ENCODE measurements around the gene PXDN.
A peak's percentile ranks its signal among the peaks of the same experiment; 100 is the strongest.
"Not testable (repeated sequence)": the region's sequence is repeated elsewhere in the genome, so short reads cannot be mapped to it uniquely, and the experiment has no call there.

The PXDN gene

DNA sequence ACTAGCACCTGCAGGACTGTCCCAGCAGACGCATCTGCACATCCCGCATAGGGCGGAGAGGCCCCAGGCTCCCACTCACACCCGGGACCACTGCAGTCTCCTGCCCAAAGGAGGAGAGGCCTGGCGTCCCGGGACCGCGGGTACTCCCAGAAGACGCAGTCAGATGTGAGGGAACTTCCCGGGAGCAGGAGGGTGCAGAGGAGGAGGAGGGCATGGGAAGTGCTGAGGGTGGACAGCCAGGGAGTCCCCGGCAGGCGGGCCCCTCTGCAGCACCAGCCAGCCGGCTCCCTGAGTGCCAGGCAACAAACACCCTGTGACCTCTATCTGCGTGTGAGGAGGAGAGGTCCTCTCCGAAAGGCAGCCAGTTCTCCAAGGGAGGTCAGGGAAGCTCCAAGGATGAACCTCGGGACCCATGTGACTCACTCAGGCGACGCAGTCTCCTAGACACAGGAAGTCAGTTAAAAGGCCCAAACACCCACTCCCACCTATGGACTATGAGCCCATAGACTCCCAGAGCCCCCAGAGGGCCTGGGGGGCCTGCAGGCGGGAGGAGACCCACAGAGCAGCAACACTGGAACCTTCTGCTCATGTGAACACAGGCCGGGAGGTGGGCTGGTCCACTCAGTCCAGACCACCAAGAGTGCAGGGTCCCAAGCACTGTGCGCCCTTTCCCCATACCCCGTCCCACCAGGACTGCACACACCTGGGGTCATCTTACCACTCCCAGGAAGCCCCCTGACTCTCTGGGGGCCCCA is 4.2 kb downstream of the PXDN start:
- DNase-seq, result no peak

DNA sequence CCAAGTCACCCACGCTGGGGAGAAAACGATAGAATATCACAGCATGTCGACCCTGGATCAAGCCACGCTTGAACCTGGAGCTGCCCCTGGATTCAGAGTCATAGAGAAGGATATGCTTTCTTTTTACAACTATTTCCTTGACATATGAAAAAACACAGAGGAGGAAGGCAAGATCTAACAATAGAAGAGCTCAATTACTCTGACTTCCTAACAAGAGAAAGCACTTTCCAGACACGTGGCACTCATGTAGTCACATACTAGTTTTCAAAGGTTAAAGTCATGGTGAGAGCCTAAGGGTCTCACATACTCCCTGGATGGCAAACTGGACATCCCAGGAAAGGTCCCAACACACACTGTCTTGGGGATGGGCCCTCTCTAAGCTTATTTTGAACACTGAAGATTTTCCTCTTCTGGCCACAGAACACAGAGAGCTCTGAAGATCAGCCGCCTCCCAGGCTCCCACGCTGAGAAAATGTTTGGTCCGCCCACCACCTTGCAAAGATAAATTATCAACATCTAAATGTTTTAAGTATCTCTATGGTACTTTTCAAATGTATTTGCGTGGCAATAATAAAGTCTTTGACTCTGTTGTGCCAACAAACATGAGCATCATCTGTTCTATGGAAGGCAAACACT is 4.9 kb downstream of the PXDN start:
- no peak for DNase-seq

DNA sequence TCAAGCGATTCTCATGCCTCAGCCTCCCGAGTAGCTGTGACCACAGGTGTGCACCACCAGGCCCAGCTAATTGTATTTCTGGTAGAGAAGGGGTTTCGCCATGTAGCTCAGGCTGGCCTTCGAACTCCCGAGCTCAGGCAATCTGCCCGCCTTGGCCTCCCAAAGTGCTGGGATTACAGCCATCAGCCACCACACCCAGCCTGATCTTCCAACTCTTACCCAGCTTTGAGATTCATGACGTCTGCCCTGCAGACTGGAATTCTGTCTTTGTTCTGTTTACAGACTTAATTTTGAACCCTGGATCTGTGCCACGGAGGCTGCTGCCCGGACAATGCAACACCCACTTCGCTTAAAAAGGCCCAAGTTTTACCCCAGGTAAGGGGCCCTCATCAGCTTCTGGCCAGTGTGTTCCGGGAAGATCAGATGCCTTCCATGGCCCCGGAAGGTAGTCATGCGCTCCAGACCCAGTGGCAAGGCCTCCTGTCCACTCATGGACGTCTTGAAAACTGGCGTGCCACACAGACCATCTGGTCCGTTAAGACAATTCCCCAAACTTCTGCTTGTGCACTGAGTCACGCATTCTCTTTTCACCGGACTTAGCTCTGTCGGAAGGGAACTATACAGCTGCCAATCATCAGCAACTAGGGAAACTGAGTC is 5.5 kb downstream of the PXDN start:
- no peak for DNase-seq

DNA sequence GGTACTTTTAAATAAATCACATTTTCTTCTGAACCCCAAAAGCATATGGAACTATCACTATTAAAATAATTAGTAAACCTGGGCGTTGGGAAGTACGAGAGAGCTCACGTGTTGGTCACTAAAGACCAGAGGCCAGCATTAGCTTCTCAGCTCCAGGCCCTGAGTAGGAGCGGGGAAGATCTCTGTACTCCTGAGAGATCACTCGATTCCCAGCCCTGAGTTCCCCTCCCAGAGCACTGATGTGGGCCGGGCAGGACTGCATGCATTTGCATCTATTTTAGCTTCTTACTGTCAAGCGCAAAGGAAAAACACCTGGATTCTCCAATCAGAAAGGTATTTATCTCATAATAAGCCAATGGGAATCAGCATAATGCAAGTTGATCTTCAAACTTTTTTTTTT is 6.2 kb downstream of the PXDN start:
- DNase-seq, result no peak

DNA sequence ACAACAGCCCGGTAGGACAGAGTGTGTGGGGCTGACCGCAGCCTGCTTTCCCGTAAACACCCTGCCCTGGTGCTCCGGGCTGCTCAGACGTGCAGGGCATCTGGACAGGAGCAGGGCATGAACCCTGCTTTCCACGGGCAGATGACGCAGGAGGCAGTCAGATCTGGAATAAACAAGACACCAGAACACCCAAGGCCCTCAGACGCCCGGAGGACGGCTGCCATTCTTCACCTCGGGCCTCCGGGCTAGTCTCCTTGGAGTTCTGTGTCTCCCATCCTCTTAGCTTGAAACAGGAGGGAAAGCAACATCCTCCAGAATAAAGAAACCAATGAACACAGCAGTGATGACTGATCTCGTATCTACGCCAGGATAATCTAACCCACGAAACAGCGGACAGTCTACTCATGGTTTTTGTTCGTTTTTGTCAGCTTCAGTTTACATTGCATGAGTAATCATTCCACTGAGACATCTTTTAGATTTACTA is 7.3 kb downstream of the PXDN start:
- no peak for DNase-seq

DNA sequence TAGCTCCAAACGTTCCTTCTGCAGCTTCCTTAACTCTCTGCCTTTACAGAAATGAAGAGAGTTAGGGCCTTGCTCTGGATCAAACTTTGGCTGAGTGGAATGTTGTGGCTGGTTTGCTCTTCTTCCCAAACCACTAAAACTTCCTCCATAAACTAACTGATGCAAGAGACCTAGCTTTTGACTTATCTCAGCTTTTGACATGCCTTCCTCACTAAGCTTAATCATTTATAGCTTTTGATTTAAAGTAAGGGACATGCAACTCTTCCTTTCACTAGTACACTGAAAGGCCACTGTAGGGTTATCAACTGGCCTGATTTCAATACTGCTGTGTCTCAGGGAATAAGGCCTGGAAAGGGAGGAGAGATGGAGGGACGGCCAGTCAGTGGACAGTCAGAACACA is 8.3 kb downstream of the PXDN start:
- no peak for DNase-seq

DNA sequence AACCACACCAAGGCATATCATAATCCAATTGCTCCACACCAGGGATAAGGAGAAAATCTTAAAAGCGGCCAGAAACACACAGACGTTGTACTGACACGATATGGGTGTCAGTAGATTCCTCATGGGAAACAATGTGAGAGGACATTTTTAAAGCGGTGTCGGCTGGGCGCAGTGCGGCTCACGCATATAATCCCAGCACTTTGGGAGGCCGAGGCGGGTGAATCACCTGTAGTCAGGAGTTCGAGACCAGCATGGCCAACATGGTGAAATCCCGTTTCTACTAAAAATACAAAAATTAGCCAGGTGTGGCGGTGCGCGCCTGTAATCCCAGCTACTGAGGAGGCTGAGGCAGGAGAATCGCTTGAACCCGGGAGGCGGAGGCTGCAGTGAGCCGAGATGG is 11.0 kb downstream of the PXDN start:
- not testable (repeated sequence) for DNase-seq

DNA sequence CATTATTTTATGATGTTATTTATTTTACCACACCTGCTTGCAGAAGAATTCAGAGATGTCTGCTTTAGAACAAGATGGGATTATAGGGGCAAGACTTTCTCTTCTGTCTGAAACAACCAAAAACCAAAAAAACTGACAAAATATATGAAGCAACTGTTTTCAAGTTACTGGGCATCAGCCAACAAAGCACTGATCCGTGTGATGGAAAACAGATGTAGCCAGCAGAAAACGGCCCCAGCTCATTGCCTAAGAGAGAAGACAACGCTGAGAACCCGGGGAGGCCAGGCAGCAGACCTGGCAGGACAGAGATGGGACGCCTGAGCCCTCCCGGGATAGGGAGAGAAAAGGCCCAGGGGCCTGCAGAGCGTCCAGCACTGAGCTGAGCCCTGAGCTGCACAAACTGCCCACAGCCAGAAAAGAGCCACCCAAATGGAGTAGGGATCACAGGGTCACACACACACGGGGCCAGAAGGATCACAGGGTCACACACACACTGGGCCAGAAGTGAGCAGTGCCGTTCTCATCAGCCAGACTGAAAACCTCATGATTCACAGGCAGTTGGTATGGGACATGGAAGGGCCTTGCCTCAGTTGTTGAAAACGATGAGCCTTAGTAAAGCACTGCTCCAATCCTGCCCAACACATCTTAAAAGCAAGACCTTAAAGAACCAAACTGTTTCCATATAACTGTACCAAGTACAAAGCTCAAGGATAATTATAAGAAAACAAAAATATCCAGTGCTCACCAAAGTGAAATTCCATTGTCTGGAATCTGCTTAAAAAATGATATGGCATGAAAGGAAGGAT is 12.1 kb downstream of the PXDN start:
- DNase-seq, result no peak

DNA sequence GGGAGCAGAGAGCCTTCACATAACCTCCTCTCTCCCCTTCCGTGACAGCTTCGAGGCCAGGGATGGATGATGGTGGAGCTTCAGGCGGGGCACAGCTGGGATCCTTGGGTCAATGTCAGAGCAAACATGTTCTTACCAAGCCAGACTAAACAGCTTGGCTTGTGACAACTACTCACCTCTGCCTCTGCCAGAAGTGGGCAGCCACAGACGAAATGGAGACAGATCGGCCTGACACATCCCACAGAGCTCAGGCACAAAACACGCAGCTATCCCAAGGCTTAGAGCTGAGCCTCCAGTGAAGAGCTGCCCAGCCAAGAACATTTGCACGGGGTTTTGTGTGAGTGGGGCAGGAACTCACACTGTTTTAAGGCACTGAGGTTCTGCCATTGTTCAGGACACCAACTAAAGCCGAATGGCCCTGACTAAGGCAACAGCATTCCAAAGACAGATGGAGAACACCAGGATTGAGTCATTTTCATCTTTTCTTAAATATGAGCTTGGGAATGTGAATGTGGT is 12.8 kb downstream of the PXDN start:
- DNase-seq, result no peak

DNA sequence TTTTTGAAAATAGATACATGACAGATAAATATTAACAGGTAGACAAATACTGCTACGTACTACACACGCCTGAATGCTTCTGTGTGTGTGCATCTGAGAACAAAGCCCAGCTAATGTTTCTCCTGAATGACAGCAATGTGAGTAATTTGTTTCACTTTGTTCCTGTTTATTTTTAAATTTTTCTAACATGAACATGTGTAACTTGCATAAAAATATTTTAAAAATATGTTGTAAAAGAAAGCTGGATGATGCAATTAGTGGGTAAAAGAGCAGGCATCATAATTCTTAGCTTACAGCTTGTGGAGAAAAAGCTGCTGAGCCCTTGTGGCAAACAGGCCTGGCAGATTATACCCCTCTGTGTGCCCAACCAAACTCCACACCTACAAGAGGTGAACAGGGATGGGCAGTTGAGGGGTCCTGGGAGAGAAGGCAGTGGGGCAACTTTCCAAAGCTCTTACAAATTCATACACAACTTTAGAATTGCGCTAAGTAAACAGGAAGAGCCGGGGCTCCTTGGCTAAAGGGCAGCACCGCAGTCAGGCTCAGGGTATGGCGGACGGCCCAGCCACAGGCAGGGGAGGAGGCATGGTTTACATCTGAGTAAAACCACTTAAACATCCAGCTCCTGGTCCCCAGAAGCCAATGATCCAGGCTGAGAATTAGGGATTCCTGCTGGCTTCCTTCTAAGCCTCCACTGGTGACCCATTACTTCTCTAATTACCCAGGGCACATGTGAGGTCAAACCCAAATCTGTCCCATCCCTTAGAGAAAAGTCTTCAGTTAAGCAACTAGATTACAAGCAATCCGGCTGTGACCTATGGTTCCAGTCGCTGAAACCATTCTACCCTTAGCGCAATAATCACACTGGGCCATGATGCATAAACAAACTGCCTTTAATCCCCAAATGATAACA is 14.0 kb downstream of the PXDN start:
- no peak for DNase-seq

DNA sequence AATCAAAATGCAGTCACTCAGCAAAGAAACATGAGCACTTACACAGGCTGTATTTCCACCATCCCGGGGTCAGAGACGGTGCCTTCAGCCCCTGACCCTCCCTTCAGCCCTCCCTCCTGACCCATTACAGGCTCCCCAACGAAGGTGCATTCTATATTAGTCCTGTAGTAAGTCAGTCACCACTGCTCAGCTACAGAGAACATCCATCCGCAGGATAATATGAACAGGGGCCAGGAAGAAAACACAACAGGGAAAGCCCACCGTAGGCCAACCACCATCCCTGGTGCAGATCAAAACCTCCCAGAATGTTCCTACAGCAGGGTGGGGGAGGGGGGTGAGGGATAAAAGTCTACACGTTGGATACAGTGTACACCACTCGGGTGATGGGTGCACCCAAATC is 15.1 kb downstream of the PXDN start:
- DNase-seq, result no peak

DNA sequence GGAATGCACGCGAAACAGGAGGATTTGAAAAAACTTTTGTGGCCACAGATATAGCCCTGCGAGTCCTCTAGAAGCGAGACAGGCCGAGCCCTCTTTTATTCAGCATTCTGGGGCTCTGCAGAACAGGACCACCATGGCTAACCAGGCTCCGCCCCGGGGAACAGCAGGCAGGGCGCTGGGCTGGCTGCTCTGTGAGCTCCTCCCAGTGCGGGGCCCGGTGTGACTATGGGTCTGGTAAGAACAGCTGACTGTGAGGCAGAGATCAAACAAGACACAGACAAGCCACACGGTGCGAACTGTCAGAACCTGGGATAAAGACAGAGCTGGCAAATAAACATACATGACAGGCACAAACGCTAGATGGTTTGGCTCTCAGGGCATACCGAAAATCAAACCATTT is 15.5 kb downstream of the PXDN start:
- no peak for DNase-seq

DNA sequence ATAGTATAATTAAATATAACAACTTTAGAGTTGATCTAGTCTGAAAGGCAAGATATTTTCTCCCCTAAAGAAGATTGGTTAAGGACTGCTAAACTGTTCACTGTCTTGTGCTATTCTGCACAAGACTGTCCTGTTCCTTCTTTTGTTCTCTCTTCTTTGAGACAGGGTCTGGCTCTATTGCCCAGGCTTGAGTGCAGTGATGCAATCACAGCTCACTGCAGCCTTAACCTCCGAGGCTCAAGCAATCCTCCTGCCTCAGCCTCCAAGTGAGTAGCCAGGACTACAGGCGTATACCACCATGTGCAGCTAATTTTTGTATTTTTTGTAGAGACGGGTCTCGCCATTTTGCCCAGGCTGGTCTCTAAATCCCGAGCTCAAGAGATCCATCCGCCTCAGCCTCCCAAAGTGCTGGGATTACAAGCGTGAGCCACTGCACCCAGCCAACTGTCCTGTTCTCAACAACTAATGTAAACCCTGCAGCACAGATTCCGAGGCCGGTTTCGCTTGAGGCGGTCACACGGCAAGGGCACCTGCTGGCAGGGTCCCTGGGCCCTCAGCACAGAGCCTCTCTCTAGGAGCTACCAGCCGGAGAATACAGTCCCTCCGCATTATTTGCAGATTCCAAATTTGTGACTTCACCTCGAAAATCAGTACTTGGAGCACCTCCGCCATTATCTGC is 16.4 kb downstream of the PXDN start:
- DNase-seq, result no peak

DNA sequence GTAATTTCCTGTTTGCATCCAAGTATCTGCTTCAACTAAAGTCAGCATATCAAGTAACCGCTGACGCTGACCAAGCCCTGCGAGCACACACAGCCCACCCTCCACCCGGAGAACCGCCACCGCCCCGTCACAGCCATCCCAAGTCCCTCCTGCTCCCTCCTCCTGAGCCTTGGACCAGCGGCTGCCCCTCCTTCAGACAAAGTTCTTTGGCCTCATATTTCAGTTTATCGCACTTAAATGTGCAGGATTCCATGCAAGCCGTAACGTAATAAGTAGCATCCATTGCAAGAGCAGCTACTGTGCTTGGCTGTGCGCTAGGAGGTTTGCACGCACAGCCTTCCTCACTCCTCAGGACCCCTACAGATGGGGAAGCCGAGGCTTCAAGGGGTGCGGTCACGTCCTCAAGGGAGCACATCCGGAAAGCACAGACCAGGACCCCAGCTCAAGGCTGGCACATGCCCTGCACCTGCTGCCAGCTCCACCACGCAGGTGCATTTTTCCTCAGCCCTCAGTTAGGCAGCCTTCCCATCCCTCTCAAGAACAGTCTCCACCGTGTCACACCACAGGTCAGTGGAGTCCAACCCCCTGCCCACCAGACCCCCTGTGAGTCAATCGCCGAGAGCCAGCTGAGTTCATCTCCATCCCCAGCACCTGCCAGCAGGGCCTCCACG is 17.1 kb downstream of the PXDN start:
- DNase-seq, result no peak

DNA sequence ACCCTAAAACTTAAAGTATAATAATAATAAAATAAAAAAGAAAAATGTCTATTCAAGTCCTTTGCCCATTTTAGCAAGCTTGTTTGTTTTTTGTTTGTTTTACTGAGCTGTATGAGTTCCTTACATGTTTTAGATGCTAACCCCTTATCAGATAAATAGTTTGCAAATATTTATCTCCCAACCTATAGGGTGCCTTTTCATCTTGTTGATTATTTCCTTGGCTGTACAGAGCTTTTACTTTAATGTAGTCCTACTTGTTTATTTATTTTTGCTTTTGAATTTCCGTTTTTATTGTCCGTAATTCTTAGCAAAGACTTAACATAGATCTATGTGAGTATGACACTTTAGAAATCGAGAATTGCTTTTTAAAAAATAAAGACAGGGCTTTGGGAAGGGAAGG is 17.8 kb downstream of the PXDN start:
- no peak for DNase-seq

DNA sequence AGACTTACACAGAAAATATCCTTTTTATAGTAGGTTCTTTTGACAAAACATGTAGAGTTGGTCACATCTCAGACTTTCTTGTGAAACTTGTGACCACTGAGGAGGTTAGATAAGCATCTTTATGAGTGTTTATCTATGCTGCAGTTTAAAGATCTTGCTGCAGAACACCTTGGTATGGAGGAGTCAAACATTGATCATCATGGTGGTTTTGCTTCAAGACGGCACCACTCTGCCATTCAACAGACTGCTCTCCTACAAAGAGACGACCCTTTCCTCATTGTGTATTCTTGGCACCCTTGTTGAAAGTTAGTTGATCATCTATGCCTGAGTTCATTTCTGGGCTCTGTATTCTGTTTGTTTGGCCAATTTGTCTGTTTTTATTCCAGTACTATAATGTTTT is 20.0 kb downstream of the PXDN start:
- DNase-seq, result not testable (repeated sequence)

DNA sequence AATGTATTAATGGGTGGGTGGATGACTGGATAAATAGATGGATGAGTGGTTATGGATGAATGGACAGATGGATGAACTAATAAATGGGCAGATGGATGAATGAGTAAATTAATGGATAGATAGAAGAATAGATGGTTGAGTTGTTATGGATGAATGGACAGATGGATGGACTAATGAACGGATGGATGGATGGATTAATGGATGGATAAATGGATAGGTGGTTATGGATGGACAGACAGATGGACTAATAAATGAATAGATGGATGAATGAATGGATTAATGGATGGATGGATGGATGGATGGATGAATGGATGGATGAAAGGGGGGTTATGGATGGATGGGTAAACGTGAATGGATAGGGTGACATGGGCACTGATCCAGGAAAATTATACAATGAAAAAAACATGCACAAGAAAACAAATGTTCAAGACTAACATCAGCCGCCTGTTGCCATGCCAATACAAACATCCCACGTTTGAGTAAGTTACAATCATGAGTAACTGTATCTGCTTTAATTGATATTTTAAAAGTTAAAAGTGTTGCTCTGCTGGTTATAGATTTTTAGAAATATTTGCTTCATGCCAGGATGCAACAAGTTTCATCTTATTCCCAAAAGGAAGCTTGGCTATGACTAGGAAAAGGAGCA is 20.8 kb downstream of the PXDN start:
- DNase-seq, result no peak

DNA sequence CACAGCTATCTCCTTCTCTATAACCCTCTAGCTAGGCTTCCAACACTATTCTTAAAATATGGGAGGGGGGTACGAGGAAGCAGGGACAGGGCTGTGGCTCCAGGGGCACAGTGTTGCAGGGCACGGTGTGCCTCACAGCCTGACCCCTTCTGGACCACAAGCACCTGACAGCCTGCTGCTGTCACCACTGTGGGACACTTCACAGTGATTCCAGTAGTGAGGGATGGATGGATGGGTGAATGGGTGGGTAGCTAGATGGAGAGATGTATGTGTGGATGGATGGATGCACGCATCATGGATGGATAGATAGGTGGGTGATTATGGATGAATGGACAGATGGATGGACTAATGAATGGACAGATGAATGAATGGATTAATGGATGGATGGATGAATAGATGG is 21.6 kb downstream of the PXDN start:
- DNase-seq, result no peak

DNA sequence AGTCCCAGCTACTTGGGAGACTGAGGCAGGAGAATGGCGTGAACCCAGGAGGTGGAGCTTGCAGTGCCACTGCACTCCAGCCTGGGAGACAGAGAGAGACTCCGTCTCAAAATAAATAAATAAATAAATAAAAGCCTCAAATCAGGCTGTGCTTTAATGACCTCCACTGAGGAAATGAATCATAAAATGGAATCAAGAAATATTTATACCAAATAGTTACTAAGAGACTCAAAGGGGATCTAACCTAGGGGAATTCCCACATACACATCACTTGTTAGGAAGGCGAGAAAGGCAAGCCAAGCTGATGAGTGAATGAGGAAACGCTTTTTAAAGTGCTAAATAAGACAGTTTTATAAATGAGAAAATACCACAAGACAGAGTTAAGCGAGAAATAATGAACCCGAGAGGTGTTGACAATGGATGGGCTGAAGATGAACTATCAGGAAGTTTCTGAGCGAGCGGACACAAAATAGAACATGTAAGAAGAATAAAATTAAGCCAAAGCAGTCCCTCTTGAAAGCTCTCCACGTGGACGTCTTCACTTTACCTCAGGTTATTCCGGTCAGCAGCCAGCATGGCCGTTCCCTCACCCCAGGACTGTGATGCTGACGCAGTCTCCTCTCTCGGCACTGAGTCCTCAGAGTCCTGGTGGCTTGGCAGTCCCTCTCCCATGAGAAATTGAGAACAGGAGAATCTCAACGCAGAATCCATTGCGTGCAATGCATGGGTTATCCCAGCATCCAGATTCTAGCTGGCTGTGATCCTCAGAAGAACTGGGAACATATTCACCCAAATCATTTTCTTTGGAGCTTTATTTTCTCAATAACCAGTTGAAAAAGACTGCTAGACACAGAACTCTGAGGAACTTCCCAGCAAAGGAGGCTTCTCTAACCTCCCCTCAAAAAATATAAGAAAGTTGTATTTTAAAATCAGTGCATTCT is 22.3 kb downstream of the PXDN start:
- DNase-seq, result peak; percentile 30 to 75

Measured in SW 1271 (cell line).